GM12878 (cell line): ENCODE results near the gene STXBP3. TPM values are rescaled to one million over a fixed set of nuclear protein-coding genes. Genes with fewer than 3 reads are reported as not detected.

Experiments used
- ATAC-seq: fragments of 200-7000 bp; cut with Tn5 transposase; 3 replicates; pipeline ENCODE4 v1.9.1; 2020; ENCODE audit warnings: mild to moderate bottlenecking, moderate library complexity
- BruUV-seq: library from RNA; stranded (reverse); fragments of 400-500 nt; replicated peaks from 2 replicates; lab custom pipeline; 2021; lab: Mats Ljungman, UMichigan
- CTCF ChIA-PET: fragments of 300-600 bp; sonication (Branson Sonifier 250); formaldehyde crosslinking; extraction: SDS; loops from one replicate; lab custom pipeline; 2021; ENCODE audit warnings: inconsistent platforms; lab: Yijun Ruan, JAX
- POLR2A ChIA-PET: fragments of 350-600 bp; formaldehyde crosslinking; extraction: SDS; loops from one replicate; lab custom pipeline; 2021; ENCODE audit warnings: inconsistent platforms; lab: Charles Lee
- RAD21 ChIA-PET: fragments of 300-600 bp; sonication (Branson Sonifier 250); formaldehyde crosslinking; loops from one replicate; lab custom pipeline; 2023; ENCODE audit warnings: antibody characterized with exemption; ENCODE audit not compliant: unreplicated experiment; lab: Charles Lee
- SMC1A ChIA-PET: fragments of 300-600 bp; sonication (Branson Sonifier 250); formaldehyde crosslinking; loops from one replicate; lab custom pipeline; 2023; ENCODE audit not compliant: unreplicated experiment, uncharacterized antibody; lab: Charles Lee
- DNase-seq: peaks from one replicate; pipeline ENCODE4 v3.0.0-alpha.2; 2011; ENCODE audit warnings: low read depth, low spot score
- FAIRE-seq: peaks from 3 replicates; lab custom pipeline; 2011; peaks lifted over from hg19 to GRCh38; lab: Jason Lieb, UNC
- H2AFZ ChIP-seq: 2 replicates; pipeline ENCODE4 v1.6.0; 2011; ENCODE audit warnings: low read depth, low read length, control low read depth; ENCODE audit not compliant: control insufficient read depth
- H3K27ac ChIP-seq: 2 replicates; pipeline ENCODE4 v1.5.1; 2011; ENCODE audit warnings: control low read depth; ENCODE audit not compliant: control insufficient read depth, insufficient read depth
- H3K27me3 ChIP-seq, 2 experiments: replicated peaks in 1 of 2; 2 replicates each; pipeline versions ENCODE4 v1.6.0 to v1.6.1; 2011; ENCODE audit warnings: low read length in 1 of 2; ENCODE audit not compliant: control insufficient read depth in 2 of 2, insufficient read depth in 2 of 2
- H3K36me3 ChIP-seq, 2 experiments: 2 replicates each; pipeline ENCODE4 v1.5.1; 2011; ENCODE audit warnings: low read length in 1 of 2; ENCODE audit not compliant: control insufficient read depth in 2 of 2, insufficient read depth in 2 of 2
- H3K4me1 ChIP-seq: 2 replicates; pipeline ENCODE4 v1.6.1; 2011; ENCODE audit warnings: mild to moderate bottlenecking, low read length, moderate library complexity, mixed read lengths; ENCODE audit not compliant: control insufficient read depth, insufficient read depth
- H3K4me2 ChIP-seq: 2 replicates; pipeline ENCODE4 v1.6.0; 2011; ENCODE audit warnings: control low read depth; ENCODE audit not compliant: control insufficient read depth, insufficient read depth
- H3K4me3 ChIP-seq: fragments of 200-600 bp; sonication (generic); 2 replicates; pipeline ENCODE4 v1.5.1; 2016
- H3K79me2 ChIP-seq: 2 replicates; pipeline ENCODE4 v1.6.0; 2011; ENCODE audit warnings: low read length; ENCODE audit not compliant: control insufficient read depth, insufficient read depth
- H3K9ac ChIP-seq: 2 replicates; pipeline ENCODE4 v1.8.0; 2011; ENCODE audit warnings: low read length, control low read depth, mixed read lengths; ENCODE audit not compliant: control insufficient read depth, insufficient read depth
- H3K9me3 ChIP-seq: replicated peaks from 3 replicates; pipeline ENCODE4 v1.5.1; 2011; ENCODE audit warnings: mild to moderate bottlenecking, low read length; ENCODE audit not compliant: control insufficient read depth, insufficient read depth
- H4K20me1 ChIP-seq: 2 replicates; pipeline ENCODE4 v1.6.0; 2011; ENCODE audit not compliant: control insufficient read depth, insufficient read depth
- EP300 ChIP-seq, 2 experiments: fragments of 150-350 bp in 1 of 2; IDR thresholded peaks; 2 replicates each; pipeline ENCODE4 v1.6.1; 2011 to 2012; ENCODE audit warnings: low read depth in 2 of 2, low read length in 2 of 2, borderline replicate concordance in 1 of 2, improper control_type of control experiment in 1 of 2, inconsistent platforms in 1 of 2; ENCODE audit not compliant: control insufficient read depth in 1 of 2
- FOS ChIP-seq: IDR thresholded peaks from 3 replicates; pipeline ENCODE4 v1.6.1; 2011; ENCODE audit warnings: borderline replicate concordance; ENCODE audit not compliant: insufficient read length; ENCODE audit errors: extremely low read depth
- HDGF ChIP-seq: fragments of 450-650 bp; IDR thresholded peaks from 2 replicates; pipeline ENCODE4 v1.6.1; 2016; ENCODE audit warnings: antibody characterized with exemption
- MTA3 ChIP-seq: IDR thresholded peaks from 2 replicates; pipeline ENCODE4 v1.6.1; 2012; ENCODE audit warnings: low read length, inconsistent platforms, borderline replicate concordance
- RUNX3 ChIP-seq: IDR thresholded peaks from 2 replicates; pipeline ENCODE4 v1.6.1; 2012; ENCODE audit warnings: low read length, inconsistent platforms
- STAT3 ChIP-seq: IDR thresholded peaks from 2 replicates; pipeline ENCODE4 v1.6.1; 2011; ENCODE audit warnings: low read depth, low read length, improper control_type of control experiment
- TARDBP ChIP-seq: IDR thresholded peaks from 2 replicates; pipeline ENCODE4 v1.6.1; 2016; ENCODE audit warnings: borderline replicate concordance
- ZSCAN29 ChIP-seq: fragments of 450-650 bp; IDR thresholded peaks from 2 replicates; pipeline ENCODE4 v1.6.1; 2017; ENCODE audit warnings: mild to moderate bottlenecking, moderate library complexity
- WGBS: methylation state at CpG from one replicate; pipeline ENCODE4 v1.1.6; 2016; ENCODE audit warnings: low lambda C conversion rate; ENCODE audit not compliant: insufficient replicate concordance, insufficient coverage; ENCODE audit errors: missing lambda C conversion rate; 5-methylcytosine and 5-hydroxymethylcytosine counted together
- in situ Hi-C: fragments of 300-500 bp; cut with MboI; formaldehyde crosslinking; loops from 9 replicates; pipeline ENCODE4 v1.14.3; 2018; ENCODE audit warnings: mixed read lengths
- intact Hi-C: fragments of 100-400 bp; cut with micrococcal nuclease; formaldehyde crosslinking; loops from one replicate; pipeline ENCODE4 v1.14.2; 2022; ENCODE audit not compliant: unreplicated experiment
- polyA plus RNA-seq, 11 experiments: library from polyadenylated mRNA; depleted of rRNA in 4 of 11; unstranded in 6 of 11; stranded (reverse) in 5 of 11; fragments of >200 nt; fragmentation: Nextera tagmentation in 4 of 11; fragmentation: Illumina TruSeq in 1 of 11; extraction: Ambion mirVana in 4 of 11; extraction: Trizol in 1 of 11; gene quantifications; 1 replicate in 1 of 11; 2 replicates in 10 of 11; pipeline versions ENCODE4 v1.2.1 to v1.2.3, GENCODE V29; 2011 to 2016; ENCODE audit warnings: inconsistent platforms in 2 of 11, missing spikeins in 2 of 11, low read depth in 1 of 11
- total RNA-seq, 4 experiments: library from RNA; depleted of rRNA in 3 of 4; stranded (reverse); fragments of >200 nt in 3 of 4; fragmentation: Illumina TruSeq in 1 of 4; extraction: Trizol in 1 of 4; gene quantifications; 2 replicates each; pipeline versions ENCODE4 v1.2.1 to v1.2.3, GENCODE V29; 2013 to 2021
- TF ChIP-seq, protein P1 (sequence below): fragments of 450-650 bp; IDR thresholded peaks from 2 replicates; pipeline ENCODE4 v1.6.1; 2017; ENCODE audit warnings: borderline replicate concordance
- TF ChIP-seq, protein P2 (sequence below), 3 experiments: IDR thresholded peaks in 2 of 3; conservative IDR thresholded peaks in 1 of 3; 2 replicates each; pipeline ENCODE4 v1.5.1; 2011; ENCODE audit warnings: low read depth in 3 of 3, low read length in 3 of 3, mild to moderate bottlenecking in 3 of 3, control low read depth in 2 of 3, moderate library complexity in 2 of 3, inconsistent platforms in 1 of 3, mixed read lengths in 1 of 3; ENCODE audit not compliant: control insufficient read depth in 2 of 3, insufficient read depth in 1 of 3; ENCODE audit errors: extremely low read depth in 1 of 3

The STXBP3 gene
- total and polyA plus RNA-seq, 10 of the 15 experiments (the other 5 are each of a cell fraction or from before 2014, with no cell fraction given) = 19.6 to 35.1 (median 27.3) TPM

DNA sequence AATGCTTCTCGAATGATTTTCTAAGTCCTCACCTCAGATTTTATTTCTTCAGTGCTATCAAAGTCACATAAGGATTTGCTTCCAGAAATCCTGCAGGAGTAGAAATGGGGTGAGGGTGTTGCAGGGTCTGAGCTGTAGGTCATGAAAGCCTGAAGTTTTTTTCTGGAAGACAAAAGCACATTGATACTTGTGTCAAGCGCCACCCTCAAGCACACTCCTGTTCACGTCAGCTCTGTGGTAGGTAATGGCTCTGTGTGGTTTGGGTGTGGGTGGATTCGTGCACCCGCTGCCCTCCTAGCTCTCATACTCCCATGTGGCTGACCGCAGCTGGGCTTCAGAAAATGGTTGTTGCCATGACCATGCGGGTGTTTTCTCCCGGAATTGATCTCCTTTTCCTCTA lies 70.5 kb downstream of the STXBP3 start:
- Histone ChIP-seq H3K4me2 (no peak overlapping the region), H3K4me3 (no peak overlapping the region), H3K9me3 (no peaks in the 10 kb centered on the region), H3K36me3 (no peaks in the 10 kb centered on the region), H4K20me1 (no peaks in the 10 kb centered on the region), H3K4me1 (no peaks in the 10 kb centered on the region), H3K27me3 (no peaks in the 10 kb centered on the region), H2AFZ (no peak overlapping the region), H3K27ac (no peak overlapping the region), H3K79me2 (no peaks in the 10 kb centered on the region), H3K9ac (no peak overlapping the region)
- in situ Hi-C loops = no loop called here
- BruUV-seq = no TSS peak
- SMC1A ChIA-PET = interaction anchor here (0.7 to 1.6 kb wide), 2 partner anchors 12 to 68 kb away, joined by 4 to 6 read pairs; no protein-coding TSS in a partner anchor
- CTCF ChIA-PET = interaction anchor here (1.3 kb wide), 2 partner anchors 11 to 81 kb away, joined by 6 to 10 read pairs; no protein-coding TSS in a partner anchor
- intact Hi-C loops = no loop called here
- ATAC-seq (peak; percentile 46), FAIRE-seq (no peak), DNase-seq (no peak)
- WGBS = 61% methylated on average over 8 of the region's 8 CpGs
- RAD21 ChIA-PET = no interaction called here
- POLR2A ChIA-PET = interaction anchor here (0.5 kb wide), 1 partner anchor 15 kb away, joined by 4 read pairs; no protein-coding TSS in a partner anchor
- TF ChIP-seq FOS (no peak), STAT3 (no peak), RUNX3 (no peak), EP300 (IDR thresholded peaks at IDR 0.05; ENCODE audit: borderline replicate concordance in 1 of 2, control insufficient read depth in 1 of 2, low read depth in 2 of 2, low read length in 2 of 2) (no peak), ZSCAN29 (no peak), MTA3 (no peak), HDGF (no peak), TARDBP (no peak)
- TF ChIP-seq, protein P1, sequence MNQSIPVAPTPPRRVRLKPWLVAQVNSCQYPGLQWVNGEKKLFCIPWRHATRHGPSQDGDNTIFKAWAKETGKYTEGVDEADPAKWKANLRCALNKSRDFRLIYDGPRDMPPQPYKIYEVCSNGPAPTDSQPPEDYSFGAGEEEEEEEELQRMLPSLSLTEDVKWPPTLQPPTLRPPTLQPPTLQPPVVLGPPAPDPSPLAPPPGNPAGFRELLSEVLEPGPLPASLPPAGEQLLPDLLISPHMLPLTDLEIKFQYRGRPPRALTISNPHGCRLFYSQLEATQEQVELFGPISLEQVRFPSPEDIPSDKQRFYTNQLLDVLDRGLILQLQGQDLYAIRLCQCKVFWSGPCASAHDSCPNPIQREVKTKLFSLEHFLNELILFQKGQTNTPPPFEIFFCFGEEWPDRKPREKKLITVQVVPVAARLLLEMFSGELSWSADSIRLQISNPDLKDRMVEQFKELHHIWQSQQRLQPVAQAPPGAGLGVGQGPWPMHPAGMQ = no peak
- TF ChIP-seq, protein P2, sequence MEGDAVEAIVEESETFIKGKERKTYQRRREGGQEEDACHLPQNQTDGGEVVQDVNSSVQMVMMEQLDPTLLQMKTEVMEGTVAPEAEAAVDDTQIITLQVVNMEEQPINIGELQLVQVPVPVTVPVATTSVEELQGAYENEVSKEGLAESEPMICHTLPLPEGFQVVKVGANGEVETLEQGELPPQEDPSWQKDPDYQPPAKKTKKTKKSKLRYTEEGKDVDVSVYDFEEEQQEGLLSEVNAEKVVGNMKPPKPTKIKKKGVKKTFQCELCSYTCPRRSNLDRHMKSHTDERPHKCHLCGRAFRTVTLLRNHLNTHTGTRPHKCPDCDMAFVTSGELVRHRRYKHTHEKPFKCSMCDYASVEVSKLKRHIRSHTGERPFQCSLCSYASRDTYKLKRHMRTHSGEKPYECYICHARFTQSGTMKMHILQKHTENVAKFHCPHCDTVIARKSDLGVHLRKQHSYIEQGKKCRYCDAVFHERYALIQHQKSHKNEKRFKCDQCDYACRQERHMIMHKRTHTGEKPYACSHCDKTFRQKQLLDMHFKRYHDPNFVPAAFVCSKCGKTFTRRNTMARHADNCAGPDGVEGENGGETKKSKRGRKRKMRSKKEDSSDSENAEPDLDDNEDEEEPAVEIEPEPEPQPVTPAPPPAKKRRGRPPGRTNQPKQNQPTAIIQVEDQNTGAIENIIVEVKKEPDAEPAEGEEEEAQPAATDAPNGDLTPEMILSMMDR (IDR thresholded peaks at IDR 0.05 in 2 of 3, conservative IDR thresholded peaks at IDR 0.05 in 1 of 3; ENCODE audit: control insufficient read depth in 2 of 3, extremely low read depth in 1 of 3, insufficient read depth in 1 of 3, low read depth in 3 of 3, low read length in 3 of 3) = no peak
